Thyroid gland (tissue), 4 donors: Measurements from ENCODE around the gene GBGT1.

Source experiments
- POLR2A ChIP-seq, 2 donors: fragments of 450-650 bp; IDR thresholded peaks; one replicate each; pipeline ENCODE4 v1.6.1; 2017; ENCODE audit warnings: antibody characterized with exemption in 2 of 2, mild to moderate bottlenecking in 2 of 2, moderate library complexity in 1 of 2
- TF ChIP-seq, protein P1 (sequence below), 6 experiments: fragments of 200-600 bp in 3 of 6; fragments of 450-650 bp in 3 of 6; sonication (generic) in 3 of 6; IDR thresholded peaks; one replicate each; pipeline ENCODE4 v1.5.1; 2016 to 2019; ENCODE audit warnings: antibody characterized with exemption in 6 of 6, mild to moderate bottlenecking in 2 of 6, inconsistent platforms in 1 of 6, moderate library complexity in 1 of 6

DNA sequence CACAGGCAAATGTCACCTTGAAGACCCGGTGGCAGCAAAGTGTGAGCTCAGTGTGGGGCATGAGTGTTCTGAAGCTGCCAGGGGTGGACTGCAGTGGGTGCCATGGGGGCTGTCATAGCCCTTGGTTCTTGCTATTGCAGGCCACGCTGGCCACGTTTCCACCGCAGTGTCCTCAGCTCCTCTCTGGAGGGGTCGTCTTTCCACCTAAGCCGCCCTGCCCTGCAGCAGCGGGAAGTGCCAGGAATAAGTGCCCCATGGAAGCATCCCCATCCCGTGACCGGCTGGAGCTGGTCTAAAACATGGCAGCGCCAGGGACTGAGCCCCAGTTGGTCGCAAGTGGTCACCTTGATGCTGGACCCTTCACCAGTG, 38.4 kb upstream of the GBGT1 start:
- TF ChIP-seq, protein P1, sequence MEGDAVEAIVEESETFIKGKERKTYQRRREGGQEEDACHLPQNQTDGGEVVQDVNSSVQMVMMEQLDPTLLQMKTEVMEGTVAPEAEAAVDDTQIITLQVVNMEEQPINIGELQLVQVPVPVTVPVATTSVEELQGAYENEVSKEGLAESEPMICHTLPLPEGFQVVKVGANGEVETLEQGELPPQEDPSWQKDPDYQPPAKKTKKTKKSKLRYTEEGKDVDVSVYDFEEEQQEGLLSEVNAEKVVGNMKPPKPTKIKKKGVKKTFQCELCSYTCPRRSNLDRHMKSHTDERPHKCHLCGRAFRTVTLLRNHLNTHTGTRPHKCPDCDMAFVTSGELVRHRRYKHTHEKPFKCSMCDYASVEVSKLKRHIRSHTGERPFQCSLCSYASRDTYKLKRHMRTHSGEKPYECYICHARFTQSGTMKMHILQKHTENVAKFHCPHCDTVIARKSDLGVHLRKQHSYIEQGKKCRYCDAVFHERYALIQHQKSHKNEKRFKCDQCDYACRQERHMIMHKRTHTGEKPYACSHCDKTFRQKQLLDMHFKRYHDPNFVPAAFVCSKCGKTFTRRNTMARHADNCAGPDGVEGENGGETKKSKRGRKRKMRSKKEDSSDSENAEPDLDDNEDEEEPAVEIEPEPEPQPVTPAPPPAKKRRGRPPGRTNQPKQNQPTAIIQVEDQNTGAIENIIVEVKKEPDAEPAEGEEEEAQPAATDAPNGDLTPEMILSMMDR (IDR thresholded peaks at IDR 0.05) = no peak
- TF ChIP-seq POLR2A (IDR thresholded peaks at IDR 0.05) = no peak
